ENCODE data around the gene PSMG2. TPM values are rescaled to one million over a fixed set of nuclear protein-coding genes. Genes with fewer than 3 reads are reported as not detected.
A peak's percentile ranks its signal among the peaks of the same experiment; 100 is the strongest.

Gene PSMG2, protein sequence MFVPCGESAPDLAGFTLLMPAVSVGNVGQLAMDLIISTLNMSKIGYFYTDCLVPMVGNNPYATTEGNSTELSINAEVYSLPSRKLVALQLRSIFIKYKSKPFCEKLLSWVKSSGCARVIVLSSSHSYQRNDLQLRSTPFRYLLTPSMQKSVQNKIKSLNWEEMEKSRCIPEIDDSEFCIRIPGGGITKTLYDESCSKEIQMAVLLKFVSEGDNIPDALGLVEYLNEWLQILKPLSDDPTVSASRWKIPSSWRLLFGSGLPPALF
- total RNA-seq (10 to 100 TPM; 36.2 to 51.8 (median 46.0) TPM), polyA plus RNA-seq (10 to 100 TPM; 62.0 to 64.7 TPM)
- long read RNA-seq, donor 1, transcript PSMG2-201 (7 exons, 1,686 nt): major isoform, 27 of 34 reads
- long read RNA-seq, donor 1, partial matches to known transcripts: 0 of 34 reads
- long read RNA-seq, donor 1, other reads (novel, unspliced or antisense): 3 of 34 reads
- long read RNA-seq, donor 2, transcript PSMG2-201 (7 exons, 1,686 nt): major isoform, 27 of 30 reads
- long read RNA-seq, donor 2, partial matches to known transcripts: 0 of 30 reads
- long read RNA-seq, donor 2, other reads (novel, unspliced or antisense): 2 of 30 reads
- long read RNA-seq, donor 3, transcript PSMG2-201 (7 exons, 1,686 nt): major isoform, 25 of 28 reads
- long read RNA-seq, donor 3, partial matches to known transcripts: 0 of 28 reads
- long read RNA-seq, donor 3, other reads (novel, unspliced or antisense): 3 of 28 reads

DNA sequence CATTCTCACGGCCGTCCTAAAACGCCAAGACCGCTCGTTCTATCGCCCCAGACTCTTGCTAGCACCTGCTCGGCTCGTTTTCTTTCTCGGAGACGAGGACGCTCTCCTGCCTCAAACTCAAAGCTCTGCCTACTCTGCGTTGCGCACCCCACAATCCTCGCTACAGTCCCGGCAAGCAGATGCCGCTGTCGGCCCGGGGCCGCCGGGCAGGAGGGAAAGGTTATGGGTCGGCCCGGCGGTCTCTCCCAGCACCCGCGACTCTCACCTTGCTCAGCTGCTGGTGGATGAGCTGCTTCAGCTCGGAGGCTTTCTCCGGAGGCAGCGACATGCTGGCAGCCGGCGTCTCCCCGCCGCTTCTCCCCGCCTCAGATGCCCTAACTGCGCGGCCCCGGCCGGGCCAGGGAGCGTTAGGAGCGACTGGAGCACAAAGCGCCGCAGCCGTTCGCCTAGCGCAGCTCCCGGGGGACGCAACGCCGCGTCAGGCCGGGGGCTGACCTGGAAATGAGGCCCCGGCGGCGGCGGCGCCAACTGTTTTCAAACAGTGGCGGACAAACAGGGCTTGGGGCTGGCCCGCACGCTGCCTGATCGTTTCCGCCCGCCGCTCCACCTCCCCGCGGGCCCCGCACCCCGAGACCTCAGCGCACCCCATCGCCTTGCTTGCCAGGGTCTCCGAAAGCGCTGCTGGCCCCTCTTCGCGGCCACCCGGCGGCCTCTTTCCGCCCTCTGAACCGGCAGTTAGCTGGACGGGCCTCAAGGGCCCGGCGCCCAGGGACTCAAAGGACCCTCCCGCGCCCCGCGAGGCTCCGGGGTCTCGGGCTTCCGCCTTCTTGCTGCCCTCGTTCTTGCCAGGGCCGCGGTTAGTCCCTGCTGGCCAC lies at the start of gene PSMG2, which contains the start of gene CEP76:
PSMG2 (plus strand) TSS at position 822 of the 875 bp plus-strand sequence. CDS start 66 bp downstream, outside the sequence.
CEP76 (minus strand) TSS at position 503 of the 875 bp plus-strand sequence; CDS start at position 328, 175 bp downstream.
- 0% methylated on average over 88 to 89 of the region's 89 CpGs for WGBS, 2 donors
- TF ChIP-seq, protein P1, sequence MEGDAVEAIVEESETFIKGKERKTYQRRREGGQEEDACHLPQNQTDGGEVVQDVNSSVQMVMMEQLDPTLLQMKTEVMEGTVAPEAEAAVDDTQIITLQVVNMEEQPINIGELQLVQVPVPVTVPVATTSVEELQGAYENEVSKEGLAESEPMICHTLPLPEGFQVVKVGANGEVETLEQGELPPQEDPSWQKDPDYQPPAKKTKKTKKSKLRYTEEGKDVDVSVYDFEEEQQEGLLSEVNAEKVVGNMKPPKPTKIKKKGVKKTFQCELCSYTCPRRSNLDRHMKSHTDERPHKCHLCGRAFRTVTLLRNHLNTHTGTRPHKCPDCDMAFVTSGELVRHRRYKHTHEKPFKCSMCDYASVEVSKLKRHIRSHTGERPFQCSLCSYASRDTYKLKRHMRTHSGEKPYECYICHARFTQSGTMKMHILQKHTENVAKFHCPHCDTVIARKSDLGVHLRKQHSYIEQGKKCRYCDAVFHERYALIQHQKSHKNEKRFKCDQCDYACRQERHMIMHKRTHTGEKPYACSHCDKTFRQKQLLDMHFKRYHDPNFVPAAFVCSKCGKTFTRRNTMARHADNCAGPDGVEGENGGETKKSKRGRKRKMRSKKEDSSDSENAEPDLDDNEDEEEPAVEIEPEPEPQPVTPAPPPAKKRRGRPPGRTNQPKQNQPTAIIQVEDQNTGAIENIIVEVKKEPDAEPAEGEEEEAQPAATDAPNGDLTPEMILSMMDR (IDR thresholded peaks at IDR 0.05): no peak
- H3K9me3 ChIP-seq: no peaks in the 10 kb centered on the region
- intact Hi-C loops (cut with DNase I): loop anchor here in 2 of 10 donors (2.0 kb wide), 1 partner anchor 24 kb away; no protein-coding TSS in a partner anchor
- peaks cover 0 to 54% (median 19%) of the 10 kb centered on the region in 9 donors for H3K36me3 ChIP-seq
- peaks cover 4 to 45% (median 31%) of the 10 kb centered on the region in 9 donors for H3K4me1 ChIP-seq
- peak within 1 kb of the TSS; percentile 94 to 99 (median 96) for H3K27ac ChIP-seq
- H3K27me3 ChIP-seq: no peaks in the 10 kb centered on the region
- ATAC-seq: peak; percentile 95 to 97 (median 97)
- DNase-seq: peak; percentile 93 to 94
- peak within 1 kb of the TSS; percentile 70 to 96 (median 93) for H3K4me3 ChIP-seq

DNA sequence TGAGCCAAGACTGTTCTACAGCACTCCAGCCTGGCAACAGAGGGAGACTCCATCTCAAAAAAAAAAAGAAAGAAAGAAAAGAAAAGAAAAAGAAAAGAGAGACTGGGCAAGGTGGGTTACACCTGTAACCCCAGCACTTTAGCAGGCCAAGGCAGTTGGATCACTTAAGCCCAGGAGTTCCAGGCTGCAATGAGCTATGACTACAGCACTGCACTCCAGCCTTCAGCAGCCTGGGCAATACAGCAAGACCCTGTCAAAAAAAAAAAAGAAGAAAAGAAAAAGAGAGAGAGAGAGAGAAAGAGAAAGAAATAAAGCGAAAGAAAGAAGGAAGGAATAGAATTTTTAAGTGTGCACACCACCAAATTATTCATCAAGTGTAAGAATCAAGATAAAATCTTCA lies 47.9 kb upstream of the PSMG2 start:
- TF ChIP-seq, protein P1 (IDR thresholded peaks at IDR 0.05): no peak
- no peak overlapping the region for H3K27ac ChIP-seq
- DNase-seq (no peak), ATAC-seq (no peak)
- no peak overlapping the region for H3K4me3 ChIP-seq
- intact Hi-C loops (cut with DNase I): loop anchor here in 6 of 10 donors (5.0 to 10.0 kb wide), 7 partner anchors 110 to 278 kb away; partner anchors contain the start of genes PRELID3A (in 3 of the 6) and AFG3L2 (in 1 of the 6)
- H3K36me3 ChIP-seq: no peaks in the 10 kb centered on the region
- peaks cover 2 to 55% (median 38%) of the 10 kb centered on the region in 9 donors for H3K4me1 ChIP-seq
- 91 to 97% methylated on average over 1 of the region's 1 CpG for WGBS, 2 donors
- H3K27me3 ChIP-seq: no peaks in the 10 kb centered on the region
- no peaks in the 10 kb centered on the region for H3K9me3 ChIP-seq

DNA sequence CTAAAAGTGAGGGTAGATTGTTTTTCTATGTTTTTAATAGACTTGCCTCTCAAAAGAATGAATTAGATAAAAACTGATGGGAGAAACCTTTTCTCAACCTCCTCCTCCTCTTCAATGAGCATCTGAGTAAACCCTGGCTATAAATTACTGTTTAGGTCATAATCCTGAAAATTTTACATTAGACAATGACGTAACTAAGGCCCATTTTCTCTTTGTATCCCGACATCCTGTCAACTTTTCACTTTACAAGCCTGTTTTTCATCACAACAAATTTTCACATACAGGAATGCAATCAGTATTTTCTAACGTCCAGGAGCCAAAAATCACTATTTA lies 46.3 kb upstream of the PSMG2 start:
- no peak for ATAC-seq
- H3K4me1 ChIP-seq: peaks cover 2 to 51% (median 34%) of the 10 kb centered on the region in 9 donors
- TF ChIP-seq, protein P1 (IDR thresholded peaks at IDR 0.05): no peak
- no peaks in the 10 kb centered on the region for H3K27me3 ChIP-seq
- intact Hi-C loops (cut with DNase I): loop anchor here in 6 of 10 donors (5.0 to 10.0 kb wide), 7 partner anchors 112 to 279 kb away; partner anchors contain the start of genes PRELID3A (in 3 of the 6) and AFG3L2 (in 1 of the 6)
- peaks cover 0 to 9% (median 0%) of the 10 kb centered on the region in 9 donors for H3K36me3 ChIP-seq
- DNase-seq: no peak
- H3K4me3 ChIP-seq: peak overlapping the region; percentile 67 to 89 (median 82)
- H3K9me3 ChIP-seq: no peaks in the 10 kb centered on the region
- WGBS, 2 donors: 4 to 6% methylated on average over 3 of the region's 3 CpGs
- H3K27ac ChIP-seq: peak overlapping the region; percentile 73 to 98 (median 95)
